CD1c-positive myeloid dendritic cell (primary cell): ENCODE measurements around the gene BTBD16.

ENCODE experiments used
- DNase-seq: peaks from one replicate; pipeline ENCODE4 v3.0.0-alpha.2; 2016; ENCODE audit errors: extremely low spot score

Gene BTBD16

GRCh38 chr10:122373721-122374120 lies 102.6 kb downstream of the BTBD16 start:
- DNase-seq: no peak

- peak; percentile 98 for DNase-seq
Observed at GRCh38 chr10:122374237-122374858, 103.3 kb downstream of the BTBD16 start, which contains the start of gene PLEKHA1. PLEKHA1 (plus strand) TSS chr10:122374708; CDS start chr10:122393201, 18,493 bp downstream.

GRCh38 chr10:122374859-122375678 lies 104.0 kb downstream of the BTBD16 start:
- DNase-seq: peak; percentile 70

GRCh38 chr10:122375679-122376160 lies 104.6 kb downstream of the BTBD16 start:
- no peak for DNase-seq

- DNase-seq: no peak
Observed at GRCh38 chr10:122376364-122376961, 105.4 kb downstream of the BTBD16 start.

- no peak for DNase-seq
Observed at GRCh38 chr10:122379041-122379440, 107.9 kb downstream of the BTBD16 start.

GRCh38 chr10:122379537-122379936 lies 108.4 kb downstream of the BTBD16 start:
- DNase-seq: no peak

- no peak for DNase-seq
Observed at GRCh38 chr10:122380703-122381102, 109.6 kb downstream of the BTBD16 start.

- no peak for DNase-seq
Observed at GRCh38 chr10:122381680-122382079, 110.6 kb downstream of the BTBD16 start.

- no peak for DNase-seq
Observed at GRCh38 chr10:122386514-122386913, 115.4 kb downstream of the BTBD16 start.

GRCh38 chr10:122387572-122387971 lies 116.5 kb downstream of the BTBD16 start:
- no peak for DNase-seq
